HG02642 (cell line): ENCODE measurements around the gene RAPGEF6.
"Not testable (repeated sequence)": the region's sequence is repeated elsewhere in the genome, so short reads cannot be mapped to it uniquely, and the experiment has no call there.

Source experiments
- ATAC-seq: cut with Tn5 transposase; IDR thresholded peaks from one replicate; pipeline ENCODE4 v1.9.1; 2021; ENCODE audit warnings: mild to moderate bottlenecking; ENCODE audit not compliant: unreplicated experiment, poor library complexity

RAPGEF6 gene

GRCh38 chr5:131514316-131515283 is 120.4 kb downstream of the RAPGEF6 start:
- ATAC-seq: peak; percentile 57

GRCh38 chr5:131513780-131514179 is 121.2 kb downstream of the RAPGEF6 start:
- ATAC-seq: no peak

GRCh38 chr5:131511934-131512333 is 123.1 kb downstream of the RAPGEF6 start:
- ATAC-seq: no peak

GRCh38 chr5:131509801-131510200 is 125.2 kb downstream of the RAPGEF6 start:
- ATAC-seq: no peak

GRCh38 chr5:131505237-131505908 is 129.7 kb downstream of the RAPGEF6 start:
- ATAC-seq: no peak

- ATAC-seq: peak; percentile 97
Measured at GRCh38 chr5:131496400-131496713, 138.7 kb downstream of the RAPGEF6 start.

- ATAC-seq: peak; percentile 31
Measured at GRCh38 chr5:131495536-131496399, 139.3 kb downstream of the RAPGEF6 start.

- ATAC-seq: no peak
Measured at GRCh38 chr5:131491749-131492148, 143.3 kb downstream of the RAPGEF6 start.

- peak; percentile 81 for ATAC-seq
Measured at GRCh38 chr5:131488463-131488862, 146.6 kb downstream of the RAPGEF6 start.

GRCh38 chr5:131487371-131487770 is 147.7 kb downstream of the RAPGEF6 start:
- ATAC-seq: not testable (repeated sequence)

- ATAC-seq: no peak
Measured at GRCh38 chr5:131482617-131483016, 152.4 kb downstream of the RAPGEF6 start.

- no peak for ATAC-seq
Measured at GRCh38 chr5:131481569-131481968, 153.5 kb downstream of the RAPGEF6 start.

GRCh38 chr5:131475541-131475941 is 159.5 kb downstream of the RAPGEF6 start:
- ATAC-seq: no peak

- ATAC-seq: no peak
Measured at GRCh38 chr5:131473731-131474130, 161.3 kb downstream of the RAPGEF6 start.

GRCh38 chr5:131466171-131466766 is 168.8 kb downstream of the RAPGEF6 start:
- ATAC-seq: no peak

GRCh38 chr5:131463656-131464055 is 171.4 kb downstream of the RAPGEF6 start:
- no peak for ATAC-seq

- ATAC-seq: no peak
Measured at GRCh38 chr5:131462454-131462853, 172.6 kb downstream of the RAPGEF6 start.

- ATAC-seq: no peak
Measured at GRCh38 chr5:131461742-131462141, 173.3 kb downstream of the RAPGEF6 start.

GRCh38 chr5:131460867-131461572 is 174.0 kb downstream of the RAPGEF6 start:
- no peak for ATAC-seq

- no peak for ATAC-seq
Measured at GRCh38 chr5:131460133-131460532, 174.9 kb downstream of the RAPGEF6 start.
